C4-2B (cell line): ENCODE data around the gene KLHDC1.
"Not testable (repeated sequence)": the region's sequence is repeated elsewhere in the genome, so short reads cannot be mapped to it uniquely, and the experiment has no call there.

ENCODE experiments used
- H3K27ac ChIP-seq: fragments of 450-650 bp; 2 replicates; pipeline ENCODE4 v1.5.1; 2017
- CTCF ChIP-seq: fragments of 450-650 bp; conservative IDR thresholded peaks from 2 replicates; pipeline ENCODE4 v1.5.1; 2017; ENCODE audit warnings: mild to moderate bottlenecking
- ZFX ChIP-seq: fragments of 450-650 bp; IDR thresholded peaks from 2 replicates; pipeline ENCODE4 v1.6.1; 2017

Gene KLHDC1

DNA sequence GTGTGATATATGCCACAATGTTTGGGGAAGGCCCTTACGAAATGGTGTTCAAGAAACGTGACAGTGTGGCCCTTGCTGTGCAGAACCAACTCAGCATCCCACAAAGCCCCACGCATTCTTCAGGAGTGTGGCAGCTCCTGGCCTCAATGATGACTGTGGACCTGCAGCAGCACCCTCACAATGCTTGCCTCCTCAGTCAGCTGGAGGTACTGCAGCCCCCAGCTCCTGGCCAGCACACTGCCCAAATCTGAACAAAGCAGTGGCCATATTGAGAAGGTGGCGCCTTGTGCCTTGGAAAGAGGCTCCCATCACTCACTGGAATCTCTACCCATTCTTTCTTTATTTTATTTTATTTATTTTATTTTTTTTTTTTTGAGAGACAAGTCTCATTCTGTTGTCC is 15.3 kb upstream of the KLHDC1 start:
- no peak overlapping the region for H3K27ac ChIP-seq
- TF ChIP-seq ZFX = no peak
- TF ChIP-seq CTCF = no peak

GRCh38 chr14:49679271-49679670 is 13.6 kb upstream of the KLHDC1 start:
- no peak for TF ChIP-seq CTCF
- TF ChIP-seq ZFX = no peak
- H3K27ac ChIP-seq = no peak overlapping the region

DNA sequence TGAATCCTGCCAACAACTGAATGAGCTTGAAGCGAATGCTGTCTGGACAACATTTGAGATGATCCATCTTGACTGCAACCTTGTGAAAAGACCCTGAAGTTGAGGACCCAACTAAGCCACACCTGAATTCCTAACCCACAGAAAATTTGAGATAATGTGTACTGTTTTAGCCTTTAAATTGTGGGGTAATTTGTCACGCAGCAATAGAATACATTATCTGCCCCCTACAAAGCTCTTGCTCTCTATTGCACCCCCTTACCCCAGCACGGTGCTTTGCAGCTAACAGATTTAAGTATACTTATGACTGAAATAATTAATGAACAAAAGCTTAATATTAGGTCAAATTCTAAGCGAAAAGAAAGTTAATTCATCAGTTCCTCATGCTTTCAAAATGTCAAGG is 6.5 kb upstream of the KLHDC1 start:
- no peak overlapping the region for H3K27ac ChIP-seq
- TF ChIP-seq CTCF (no peak), ZFX (no peak)

- TF ChIP-seq ZFX = peak; percentile 49
- no peak for TF ChIP-seq CTCF
- H3K27ac ChIP-seq = peak within 1 kb of the TSS; percentile 80
Observed at GRCh38 chr14:49687942-49688700, 4.8 kb upstream of the KLHDC1 start, which contains the start of gene POLE2. Gene POLE2 (minus strand): TSS chr14:49688214. CDS start chr14:49688203, 11 bp downstream.

GRCh38 chr14:49688701-49689030 is 4.3 kb upstream of the KLHDC1 start:
- peak overlapping the region; percentile 80 for H3K27ac ChIP-seq

DNA sequence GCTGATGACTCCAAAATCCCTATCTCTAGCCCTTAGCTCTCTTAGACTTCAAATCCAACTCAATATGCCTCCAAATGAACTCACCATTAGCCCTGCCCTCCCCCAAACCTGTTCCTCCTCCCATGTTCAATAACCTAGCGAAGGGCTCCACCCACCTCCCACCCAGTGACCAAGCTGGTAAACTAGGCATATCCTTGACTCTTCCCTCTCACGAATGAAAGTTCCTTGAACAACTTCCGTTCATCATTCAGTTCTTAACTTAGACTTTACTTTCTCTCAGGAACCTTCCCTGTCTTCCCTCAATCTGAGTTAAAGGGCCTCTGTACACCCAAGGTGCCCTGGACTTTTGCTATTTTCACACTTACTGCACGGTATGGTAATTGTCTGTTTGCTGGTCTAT is 1.9 kb upstream of the KLHDC1 start:
- TF ChIP-seq ZFX (no peak), CTCF (no peak)
- no peak overlapping the region for H3K27ac ChIP-seq

More at GRCh38 chr14:49688701-49689030, 4.3 kb upstream of the KLHDC1 start:
- TF ChIP-seq CTCF (no peak), ZFX (no peak)

DNA sequence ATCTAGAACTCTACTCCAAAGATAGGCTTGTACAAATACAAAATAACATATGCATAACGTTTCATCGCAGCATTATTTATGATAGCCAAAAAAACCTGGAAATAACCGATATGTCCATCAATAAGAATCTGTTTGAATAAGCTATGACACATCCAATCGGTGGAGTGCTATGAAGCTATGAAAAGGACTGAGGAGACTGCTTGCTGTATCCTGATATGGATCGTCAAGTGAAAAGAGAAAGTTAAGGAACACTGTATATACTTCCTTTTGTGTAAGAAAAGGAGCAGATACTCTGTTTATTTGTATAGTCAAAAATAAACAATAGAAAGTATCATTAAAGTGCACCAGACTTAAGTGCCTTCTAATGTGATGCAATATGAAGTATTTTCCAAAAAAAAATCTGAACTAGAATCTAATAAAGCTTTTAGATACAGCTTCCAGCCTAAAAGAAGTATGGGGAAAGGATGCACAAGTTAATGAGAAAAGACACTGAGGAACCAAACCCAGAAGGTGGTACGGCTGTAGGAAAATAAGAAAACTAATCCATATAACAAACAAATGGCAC is 645 bp upstream of the KLHDC1 start:
- H3K27ac ChIP-seq = no peak overlapping the region
- TF ChIP-seq ZFX (no peak), CTCF (no peak)

DNA sequence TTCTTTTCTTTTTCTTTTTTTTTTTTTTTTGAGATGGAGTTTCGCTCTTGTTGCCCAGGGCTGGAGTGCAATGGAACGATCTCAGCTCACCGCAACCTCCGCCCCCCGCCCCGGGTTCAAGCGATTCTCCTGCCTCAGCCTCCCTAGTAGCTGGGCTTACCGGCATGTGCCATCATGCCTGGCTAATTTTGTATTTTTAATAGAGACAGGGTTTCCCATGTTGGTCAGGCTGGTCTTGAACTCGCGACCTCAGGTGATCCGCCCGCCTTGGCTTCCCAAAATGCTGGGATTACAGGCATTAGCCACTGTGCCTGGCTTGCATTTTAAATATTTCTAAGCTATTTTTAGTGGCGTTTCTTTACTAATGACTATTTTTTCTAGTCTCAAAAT is 810 bp downstream of the KLHDC1 start:
- H3K27ac ChIP-seq = not testable (repeated sequence)
